NT2/D1 (cell line): ENCODE results near the gene SLC26A4.

Experiments
- DNase-seq: peaks from one replicate; pipeline ENCODE4 v3.0.0-alpha.2; 2011; ENCODE audit warnings: low read depth, low spot score
- H3K27me3 ChIP-seq: 2 replicates; pipeline ENCODE4 v1.6.0; 2011; ENCODE audit warnings: mild to moderate bottlenecking; ENCODE audit not compliant: insufficient read length, insufficient read depth
- H3K36me3 ChIP-seq: 2 replicates; pipeline ENCODE4 v1.6.1; 2011; ENCODE audit warnings: mild to moderate bottlenecking, low read length, mixed read lengths; ENCODE audit not compliant: insufficient read depth, insufficient read length
- H3K4me1 ChIP-seq: 2 replicates; pipeline ENCODE4 v1.5.1; 2011; ENCODE audit not compliant: insufficient read depth, insufficient read length
- H3K4me3 ChIP-seq: 2 replicates; pipeline ENCODE4 v1.5.1; 2011; ENCODE audit warnings: low read depth; ENCODE audit not compliant: insufficient read length
- H3K9ac ChIP-seq: 2 replicates; pipeline ENCODE4 v1.6.0; 2011; ENCODE audit warnings: low read depth; ENCODE audit not compliant: insufficient read length
- H3K9me3 ChIP-seq: 2 replicates; pipeline ENCODE4 v1.5.1; 2011; ENCODE audit warnings: mild to moderate bottlenecking, low read length; ENCODE audit not compliant: insufficient read depth
- SUZ12 ChIP-seq: IDR thresholded peaks from 2 replicates; pipeline ENCODE4 v1.6.1; 2011; ENCODE audit not compliant: insufficient read length, insufficient read depth; ENCODE audit errors: extremely low read depth
- YY1 ChIP-seq: IDR thresholded peaks from 2 replicates; pipeline ENCODE4 v1.6.1; 2011; ENCODE audit not compliant: insufficient read length, insufficient read depth
- ZNF274 ChIP-seq: IDR thresholded peaks from 2 replicates; pipeline ENCODE4 v1.6.1; 2011; ENCODE audit warnings: mild to moderate bottlenecking, low read depth, low read length

SLC26A4 gene

DNA sequence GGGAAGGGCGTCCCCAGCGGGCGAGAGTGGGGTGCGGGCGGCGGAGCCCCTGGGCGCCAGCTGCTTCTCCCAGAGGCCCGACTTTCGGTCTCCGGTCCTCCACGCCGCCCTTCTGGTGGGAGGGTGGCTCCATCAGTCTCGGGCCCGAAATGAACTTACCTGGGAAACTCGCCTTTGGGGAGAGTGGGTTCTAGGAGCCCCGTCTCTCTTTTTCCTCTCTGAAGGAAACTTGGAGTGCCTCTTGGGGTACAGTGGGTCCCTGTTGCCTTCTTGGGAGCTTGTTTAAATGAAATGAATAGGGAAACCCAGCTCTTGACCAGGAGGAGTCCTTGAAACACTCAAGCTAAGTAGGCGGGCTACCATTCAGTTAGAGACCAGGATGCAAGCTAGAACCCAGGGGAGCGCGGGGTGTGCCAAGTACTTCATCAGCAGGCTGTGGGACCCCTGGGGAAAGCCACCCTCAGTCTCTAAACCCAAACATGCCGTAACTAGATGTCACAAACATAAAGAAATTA lies 1.3 kb downstream of the SLC26A4 start:
- Histone ChIP-seq H3K36me3 (no peaks in the 10 kb centered on the region), H3K4me3 (peak overlapping the region; percentile 44), H3K27me3 (peaks cover 58% of the 10 kb centered on the region), H3K9me3 (no peaks in the 10 kb centered on the region), H3K4me1 (peaks cover 5% of the 10 kb centered on the region), H3K9ac (peak overlapping the region; percentile 42)
- no peak for DNase-seq
- TF ChIP-seq ZNF274 (no peak), SUZ12 (no peak), YY1 (no peak)

- H3K36me3 ChIP-seq: no peaks in the 10 kb centered on the region
- H3K4me1 ChIP-seq: peaks cover 5% of the 10 kb centered on the region
- no peak for DNase-seq
- no peak for TF ChIP-seq YY1
- H3K27me3 ChIP-seq: peaks cover 53% of the 10 kb centered on the region
- no peak overlapping the region for H3K4me3 ChIP-seq
- no peaks in the 10 kb centered on the region for H3K9me3 ChIP-seq
- no peak overlapping the region for H3K9ac ChIP-seq
These were observed 2.6 kb downstream of the SLC26A4 start for GRCh38 chr7:107663196-107663595.

DNA sequence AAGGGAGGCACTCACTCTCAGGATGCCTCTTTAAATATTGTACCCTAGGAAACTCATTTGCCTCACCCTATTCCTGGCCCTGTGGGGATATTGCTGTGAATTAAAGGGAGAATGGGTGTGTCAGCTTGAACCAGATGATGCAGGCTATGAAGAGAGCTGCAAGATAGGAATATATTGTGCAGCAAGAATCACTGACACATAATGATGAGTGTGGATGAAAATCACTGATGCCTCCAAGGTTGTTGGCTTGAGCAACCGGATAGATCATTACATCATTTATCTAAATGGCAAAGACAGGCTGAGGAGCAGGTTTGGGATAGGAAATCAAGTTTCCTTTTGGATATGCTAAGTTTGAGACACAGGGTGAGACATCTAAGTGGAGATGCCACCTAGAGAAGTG lies 6.2 kb downstream of the SLC26A4 start:
- DNase-seq: no peak
- peaks cover 17% of the 10 kb centered on the region for H3K27me3 ChIP-seq
- TF ChIP-seq SUZ12 (no peak), ZNF274 (no peak), YY1 (no peak)

DNA sequence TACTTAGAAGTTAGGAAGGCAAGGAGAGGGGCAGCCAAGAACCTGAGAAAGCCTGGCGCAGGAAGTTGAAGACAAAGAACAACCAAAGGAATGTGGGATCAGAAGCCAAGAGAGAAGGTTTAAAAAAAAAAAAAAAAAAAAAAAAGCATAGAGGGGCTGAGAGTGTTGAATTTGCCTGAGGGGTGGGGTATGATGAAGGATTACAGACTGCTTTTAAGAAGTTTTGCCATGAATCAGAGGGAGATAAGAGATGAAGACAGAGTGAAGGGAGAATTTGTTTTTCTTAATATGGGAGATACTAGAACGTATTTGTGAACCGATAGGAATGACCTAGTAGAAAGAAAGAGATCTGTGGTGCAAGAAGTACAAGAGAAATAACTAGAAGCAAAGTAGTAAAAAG lies 6.7 kb downstream of the SLC26A4 start:
- peaks cover 11% of the 10 kb centered on the region for H3K27me3 ChIP-seq
- no peaks in the 10 kb centered on the region for H3K36me3 ChIP-seq
- TF ChIP-seq YY1 (no peak), SUZ12 (no peak), ZNF274 (no peak)
- H3K9me3 ChIP-seq: no peaks in the 10 kb centered on the region
- no peak overlapping the region for H3K9ac ChIP-seq
- no peak overlapping the region for H3K4me3 ChIP-seq
- H3K4me1 ChIP-seq: no peaks in the 10 kb centered on the region
- no peak for DNase-seq

More for the DNA sequence above, 6.2 kb downstream of the SLC26A4 start:
- Histone ChIP-seq H3K36me3 (no peaks in the 10 kb centered on the region), H3K4me1 (peaks cover 3% of the 10 kb centered on the region), H3K9ac (no peak overlapping the region), H3K9me3 (no peaks in the 10 kb centered on the region), H3K4me3 (no peak overlapping the region)

DNA sequence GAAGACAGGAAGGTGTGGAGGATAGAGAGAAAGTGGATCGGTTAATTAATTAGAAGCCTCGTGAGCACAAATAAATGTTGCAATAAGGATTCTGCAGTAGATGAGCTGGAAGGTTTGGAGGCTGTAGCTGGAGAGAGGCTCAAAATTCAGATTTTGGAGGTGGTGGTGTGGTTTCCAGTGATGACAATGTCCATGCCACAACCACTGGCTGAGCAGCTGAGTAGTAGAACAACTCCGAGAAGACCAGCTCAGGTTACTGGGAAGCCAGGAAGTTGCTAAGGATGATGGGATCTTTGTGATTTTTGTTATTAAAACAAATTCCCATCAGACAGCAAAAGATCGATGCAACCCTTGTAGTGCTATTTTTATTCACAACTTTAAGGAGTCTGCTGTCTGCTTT lies 7.7 kb downstream of the SLC26A4 start:
- no peak overlapping the region for H3K4me3 ChIP-seq
- no peak for TF ChIP-seq ZNF274
- no peak for TF ChIP-seq SUZ12

GRCh38 chr7:107672183-107672582 lies 11.6 kb downstream of the SLC26A4 start:
- DNase-seq: no peak
- no peak overlapping the region for H3K4me3 ChIP-seq
- TF ChIP-seq YY1: no peak
- no peak for TF ChIP-seq SUZ12
- H3K4me1 ChIP-seq: no peaks in the 10 kb centered on the region
- no peaks in the 10 kb centered on the region for H3K9me3 ChIP-seq
- H3K9ac ChIP-seq: no peak overlapping the region
- no peaks in the 10 kb centered on the region for H3K27me3 ChIP-seq
- no peaks in the 10 kb centered on the region for H3K36me3 ChIP-seq

More for the DNA sequence above, 7.7 kb downstream of the SLC26A4 start:
- peaks cover 2% of the 10 kb centered on the region for H3K27me3 ChIP-seq
- H3K36me3 ChIP-seq: no peaks in the 10 kb centered on the region
- no peak overlapping the region for H3K9ac ChIP-seq
- no peaks in the 10 kb centered on the region for H3K9me3 ChIP-seq
- DNase-seq: no peak
- no peaks in the 10 kb centered on the region for H3K4me1 ChIP-seq

- no peak for TF ChIP-seq YY1
- TF ChIP-seq SUZ12: no peak
- TF ChIP-seq ZNF274: no peak
- Histone ChIP-seq H3K4me3 (no peak overlapping the region), H3K27me3 (no peaks in the 10 kb centered on the region), H3K9ac (no peak overlapping the region), H3K36me3 (no peaks in the 10 kb centered on the region), H3K9me3 (no peaks in the 10 kb centered on the region), H3K4me1 (no peaks in the 10 kb centered on the region)
- no peak for DNase-seq
These were observed 15.6 kb downstream of the SLC26A4 start for GRCh38 chr7:107676249-107676648.
